Iris pigment epithelial cell (primary cell): ENCODE data around the gene CHAC1.
"Not testable (repeated sequence)": the region's sequence is repeated elsewhere in the genome, so short reads cannot be mapped to it uniquely, and the experiment has no call there.

Source experiments
- DNase-seq: peaks from one replicate; pipeline ENCODE4 v3.0.0-alpha.2; 2011; ENCODE audit warnings: low read depth

CHAC1 gene

GRCh38 chr15:40957041-40957555, 3.8 kb downstream of the CHAC1 start:
- DNase-seq = no peak

- no peak for DNase-seq
These were observed 4.3 kb downstream of the CHAC1 start for GRCh38 chr15:40957581-40958051.

- DNase-seq = no peak
These were observed 4.9 kb downstream of the CHAC1 start for GRCh38 chr15:40958146-40958545.

- DNase-seq = no peak
These were observed 5.5 kb downstream of the CHAC1 start for GRCh38 chr15:40958723-40959122.

GRCh38 chr15:40959331-40960141, 6.3 kb downstream of the CHAC1 start:
- no peak for DNase-seq

- DNase-seq = no peak
These were observed 7.0 kb downstream of the CHAC1 start for GRCh38 chr15:40960151-40960885.

GRCh38 chr15:40960925-40961324, 7.7 kb downstream of the CHAC1 start:
- no peak for DNase-seq

GRCh38 chr15:40961740-40962139, 8.5 kb downstream of the CHAC1 start:
- DNase-seq = not testable (repeated sequence)

GRCh38 chr15:40962317-40962716, 9.0 kb downstream of the CHAC1 start:
- DNase-seq = not testable (repeated sequence)

- no peak for DNase-seq
These were observed 9.9 kb downstream of the CHAC1 start for GRCh38 chr15:40963201-40963600.

GRCh38 chr15:40964006-40964405, 10.7 kb downstream of the CHAC1 start:
- no peak for DNase-seq

- DNase-seq = no peak
These were observed 11.4 kb downstream of the CHAC1 start for GRCh38 chr15:40964634-40965033.

GRCh38 chr15:40968290-40969085, 15.2 kb downstream of the CHAC1 start:
- no peak for DNase-seq

- DNase-seq = no peak
These were observed 16.1 kb downstream of the CHAC1 start for GRCh38 chr15:40969363-40969762.

- DNase-seq = peak; percentile 33
These were observed 21.6 kb downstream of the CHAC1 start for GRCh38 chr15:40974879-40975278.

GRCh38 chr15:40976819-40977218, 23.5 kb downstream of the CHAC1 start:
- DNase-seq = no peak

GRCh38 chr15:40978141-40978540, 24.9 kb downstream of the CHAC1 start:
- DNase-seq = no peak

- no peak for DNase-seq
These were observed 25.3 kb downstream of the CHAC1 start for GRCh38 chr15:40978562-40978961.

- DNase-seq = no peak
These were observed 27.9 kb downstream of the CHAC1 start for GRCh38 chr15:40981186-40981585.

GRCh38 chr15:40982855-40983254, 29.6 kb downstream of the CHAC1 start:
- DNase-seq = peak; percentile 63

GRCh38 chr15:40984406-40984805, 31.1 kb downstream of the CHAC1 start:
- no peak for DNase-seq

GRCh38 chr15:40984964-40985363, 31.7 kb downstream of the CHAC1 start:
- peak; percentile 94 for DNase-seq
